ENCODE measurements around the gene KCNJ11.
A peak's percentile ranks its signal among the peaks of the same experiment; 100 is the strongest.

DNA sequence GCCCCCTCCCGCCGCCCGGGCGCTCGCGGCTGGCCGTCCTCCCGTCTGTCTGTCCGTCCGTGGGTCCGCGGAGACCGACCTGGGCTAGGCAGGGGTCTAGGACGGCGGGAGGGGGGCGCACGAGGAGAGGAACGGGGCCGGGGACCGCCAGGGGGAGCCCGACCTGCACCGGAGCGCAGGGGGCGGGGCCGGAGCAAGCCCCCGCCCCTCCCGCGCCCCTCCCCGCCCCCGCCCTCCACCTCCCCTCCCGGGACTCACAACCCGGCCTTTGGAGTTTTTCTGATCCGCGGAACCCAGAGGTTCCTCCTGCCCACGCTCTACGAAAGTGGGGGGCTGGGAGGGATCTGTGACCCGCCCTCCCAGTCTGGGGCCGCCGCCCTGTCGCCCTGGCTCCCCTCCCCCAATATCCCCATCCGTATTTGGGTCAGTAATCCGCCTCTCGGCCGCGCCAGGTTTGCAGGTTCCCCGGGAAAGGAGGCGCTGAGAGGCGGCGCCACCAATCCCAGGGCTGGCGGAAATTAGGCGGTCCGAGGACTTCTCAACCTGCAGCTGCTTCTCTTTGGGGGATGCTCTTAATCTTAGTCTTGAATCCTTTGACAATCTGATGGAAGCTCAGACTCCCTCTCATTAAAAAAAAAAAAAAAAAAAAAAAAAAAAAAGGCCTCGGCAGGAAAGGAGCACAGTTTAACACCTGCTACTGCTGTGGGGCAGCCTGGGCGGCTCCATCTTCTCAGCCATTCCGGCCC, 925 bp upstream of the KCNJ11 start:
- TF ChIP-seq, protein P1, sequence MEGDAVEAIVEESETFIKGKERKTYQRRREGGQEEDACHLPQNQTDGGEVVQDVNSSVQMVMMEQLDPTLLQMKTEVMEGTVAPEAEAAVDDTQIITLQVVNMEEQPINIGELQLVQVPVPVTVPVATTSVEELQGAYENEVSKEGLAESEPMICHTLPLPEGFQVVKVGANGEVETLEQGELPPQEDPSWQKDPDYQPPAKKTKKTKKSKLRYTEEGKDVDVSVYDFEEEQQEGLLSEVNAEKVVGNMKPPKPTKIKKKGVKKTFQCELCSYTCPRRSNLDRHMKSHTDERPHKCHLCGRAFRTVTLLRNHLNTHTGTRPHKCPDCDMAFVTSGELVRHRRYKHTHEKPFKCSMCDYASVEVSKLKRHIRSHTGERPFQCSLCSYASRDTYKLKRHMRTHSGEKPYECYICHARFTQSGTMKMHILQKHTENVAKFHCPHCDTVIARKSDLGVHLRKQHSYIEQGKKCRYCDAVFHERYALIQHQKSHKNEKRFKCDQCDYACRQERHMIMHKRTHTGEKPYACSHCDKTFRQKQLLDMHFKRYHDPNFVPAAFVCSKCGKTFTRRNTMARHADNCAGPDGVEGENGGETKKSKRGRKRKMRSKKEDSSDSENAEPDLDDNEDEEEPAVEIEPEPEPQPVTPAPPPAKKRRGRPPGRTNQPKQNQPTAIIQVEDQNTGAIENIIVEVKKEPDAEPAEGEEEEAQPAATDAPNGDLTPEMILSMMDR (IDR thresholded peaks at IDR 0.05) = peak in 1 of 3 donors; percentile 60
- TF ChIP-seq POLR2AphosphoS5 (IDR thresholded peaks at IDR 0.05) = no peak
- no peak for TF ChIP-seq POLR2A (IDR thresholded peaks at IDR 0.05)
